ENCODE measurements around the gene FARP1. TPM values are rescaled to one million over a fixed set of nuclear protein-coding genes. Genes with fewer than 3 reads are reported as not detected.

The FARP1 gene
- total and polyA plus RNA-seq, 2 of the 13 experiments (the other 11 are each of a cell fraction or from before 2014, with no cell fraction given): 70.6 to 126 TPM

DNA sequence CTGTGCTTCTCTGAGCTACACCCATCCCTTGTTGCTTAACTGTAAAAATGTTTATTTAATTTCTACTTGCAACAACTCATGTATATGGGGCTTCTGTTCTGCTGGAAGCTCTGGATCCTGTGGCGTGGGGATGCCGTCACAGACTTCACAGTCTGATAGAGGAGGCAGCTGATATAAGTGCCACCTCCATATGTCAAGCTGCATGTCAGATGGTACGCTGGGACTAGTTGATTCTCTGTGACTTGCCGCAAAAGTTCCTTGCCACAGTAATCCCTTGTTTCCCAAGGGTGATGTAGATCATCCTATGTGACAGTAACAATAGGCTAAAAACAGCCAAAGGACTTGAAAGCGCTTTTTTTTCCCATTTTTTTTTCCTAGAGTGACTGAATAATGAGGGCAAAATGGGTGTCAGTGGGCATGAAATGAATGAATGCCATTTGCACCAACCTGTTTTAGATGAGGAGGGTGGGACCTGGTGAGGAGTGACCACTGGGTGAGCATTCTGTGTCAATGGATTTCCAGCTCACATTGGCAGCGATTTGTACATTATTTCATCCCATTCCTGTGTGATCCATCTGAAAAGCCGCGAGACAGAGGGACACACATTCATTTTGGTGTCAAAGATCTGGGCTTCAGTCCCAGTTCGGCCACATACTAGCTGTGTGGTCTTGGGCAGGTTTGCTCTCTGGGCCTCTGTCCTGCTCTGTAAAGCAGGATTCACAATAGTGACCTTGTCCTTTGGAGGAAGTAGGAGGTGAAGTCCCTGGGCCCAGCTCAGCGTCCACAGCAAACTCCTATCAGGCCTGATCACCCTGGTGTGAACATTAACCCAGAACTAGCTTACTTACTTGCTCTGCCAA is 123.0 kb downstream of the FARP1 start (continued):
- TF ChIP-seq GLMP (CRISPR knock-in tag; IDR thresholded peaks at IDR 0.05; ENCODE audit: borderline replicate concordance): no peak
- no peak for TF ChIP-seq GLI4 (CRISPR knock-in tag; IDR thresholded peaks at IDR 0.05; ENCODE audit: borderline replicate concordance)
- TF ChIP-seq, protein P1, sequence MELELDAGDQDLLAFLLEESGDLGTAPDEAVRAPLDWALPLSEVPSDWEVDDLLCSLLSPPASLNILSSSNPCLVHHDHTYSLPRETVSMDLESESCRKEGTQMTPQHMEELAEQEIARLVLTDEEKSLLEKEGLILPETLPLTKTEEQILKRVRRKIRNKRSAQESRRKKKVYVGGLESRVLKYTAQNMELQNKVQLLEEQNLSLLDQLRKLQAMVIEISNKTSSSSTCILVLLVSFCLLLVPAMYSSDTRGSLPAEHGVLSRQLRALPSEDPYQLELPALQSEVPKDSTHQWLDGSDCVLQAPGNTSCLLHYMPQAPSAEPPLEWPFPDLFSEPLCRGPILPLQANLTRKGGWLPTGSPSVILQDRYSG (CRISPR knock-in tag; IDR thresholded peaks at IDR 0.05): no peak
- no peak for TF ChIP-seq NCOR1 (IDR thresholded peaks at IDR 0.05; ENCODE audit: borderline replicate concordance, low read length)
- no peak for TF ChIP-seq SNAPC5 (CRISPR knock-in tag; IDR thresholded peaks at IDR 0.05; ENCODE audit: borderline replicate concordance)
- TF ChIP-seq, protein P2, sequence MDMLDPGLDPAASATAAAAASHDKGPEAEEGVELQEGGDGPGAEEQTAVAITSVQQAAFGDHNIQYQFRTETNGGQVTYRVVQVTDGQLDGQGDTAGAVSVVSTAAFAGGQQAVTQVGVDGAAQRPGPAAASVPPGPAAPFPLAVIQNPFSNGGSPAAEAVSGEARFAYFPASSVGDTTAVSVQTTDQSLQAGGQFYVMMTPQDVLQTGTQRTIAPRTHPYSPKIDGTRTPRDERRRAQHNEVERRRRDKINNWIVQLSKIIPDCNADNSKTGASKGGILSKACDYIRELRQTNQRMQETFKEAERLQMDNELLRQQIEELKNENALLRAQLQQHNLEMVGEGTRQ (IDR thresholded peaks at IDR 0.05; ENCODE audit: low read depth, low read length): no peak
- TF ChIP-seq, protein P2 (CRISPR knock-in tag; IDR thresholded peaks at IDR 0.05; ENCODE audit: borderline replicate concordance): no peak
- TF ChIP-seq KLF6 (CRISPR knock-in tag; IDR thresholded peaks at IDR 0.05): no peak
- TF ChIP-seq, protein P3, sequence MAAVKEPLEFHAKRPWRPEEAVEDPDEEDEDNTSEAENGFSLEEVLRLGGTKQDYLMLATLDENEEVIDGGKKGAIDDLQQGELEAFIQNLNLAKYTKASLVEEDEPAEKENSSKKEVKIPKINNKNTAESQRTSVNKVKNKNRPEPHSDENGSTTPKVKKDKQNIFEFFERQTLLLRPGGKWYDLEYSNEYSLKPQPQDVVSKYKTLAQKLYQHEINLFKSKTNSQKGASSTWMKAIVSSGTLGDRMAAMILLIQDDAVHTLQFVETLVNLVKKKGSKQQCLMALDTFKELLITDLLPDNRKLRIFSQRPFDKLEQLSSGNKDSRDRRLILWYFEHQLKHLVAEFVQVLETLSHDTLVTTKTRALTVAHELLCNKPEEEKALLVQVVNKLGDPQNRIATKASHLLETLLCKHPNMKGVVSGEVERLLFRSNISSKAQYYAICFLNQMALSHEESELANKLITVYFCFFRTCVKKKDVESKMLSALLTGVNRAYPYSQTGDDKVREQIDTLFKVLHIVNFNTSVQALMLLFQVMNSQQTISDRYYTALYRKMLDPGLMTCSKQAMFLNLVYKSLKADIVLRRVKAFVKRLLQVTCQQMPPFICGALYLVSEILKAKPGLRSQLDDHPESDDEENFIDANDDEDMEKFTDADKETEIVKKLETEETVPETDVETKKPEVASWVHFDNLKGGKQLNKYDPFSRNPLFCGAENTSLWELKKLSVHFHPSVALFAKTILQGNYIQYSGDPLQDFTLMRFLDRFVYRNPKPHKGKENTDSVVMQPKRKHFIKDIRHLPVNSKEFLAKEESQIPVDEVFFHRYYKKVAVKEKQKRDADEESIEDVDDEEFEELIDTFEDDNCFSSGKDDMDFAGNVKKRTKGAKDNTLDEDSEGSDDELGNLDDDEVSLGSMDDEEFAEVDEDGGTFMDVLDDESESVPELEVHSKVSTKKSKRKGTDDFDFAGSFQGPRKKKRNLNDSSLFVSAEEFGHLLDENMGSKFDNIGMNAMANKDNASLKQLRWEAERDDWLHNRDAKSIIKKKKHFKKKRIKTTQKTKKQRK (IDR thresholded peaks at IDR 0.05; ENCODE audit: low read length): no peak
- no peak for TF ChIP-seq ZNF30 (CRISPR knock-in tag; IDR thresholded peaks at IDR 0.05)
- no peak for TF ChIP-seq EZH2 (conservative IDR thresholded peaks at IDR 0.05; ENCODE audit: low read depth, low read length)
- TF ChIP-seq GTF2F1 (IDR thresholded peaks at IDR 0.05; ENCODE audit: low read length): no peak
- peak; percentile 98 for TF ChIP-seq ZNF18 (CRISPR knock-in tag; IDR thresholded peaks at IDR 0.05; ENCODE audit: insufficient replicate concordance)
- TF ChIP-seq EHMT2 (IDR thresholded peaks at IDR 0.05; ENCODE audit: borderline replicate concordance, low read depth, low read length): no peak
- TF ChIP-seq, protein P4, sequence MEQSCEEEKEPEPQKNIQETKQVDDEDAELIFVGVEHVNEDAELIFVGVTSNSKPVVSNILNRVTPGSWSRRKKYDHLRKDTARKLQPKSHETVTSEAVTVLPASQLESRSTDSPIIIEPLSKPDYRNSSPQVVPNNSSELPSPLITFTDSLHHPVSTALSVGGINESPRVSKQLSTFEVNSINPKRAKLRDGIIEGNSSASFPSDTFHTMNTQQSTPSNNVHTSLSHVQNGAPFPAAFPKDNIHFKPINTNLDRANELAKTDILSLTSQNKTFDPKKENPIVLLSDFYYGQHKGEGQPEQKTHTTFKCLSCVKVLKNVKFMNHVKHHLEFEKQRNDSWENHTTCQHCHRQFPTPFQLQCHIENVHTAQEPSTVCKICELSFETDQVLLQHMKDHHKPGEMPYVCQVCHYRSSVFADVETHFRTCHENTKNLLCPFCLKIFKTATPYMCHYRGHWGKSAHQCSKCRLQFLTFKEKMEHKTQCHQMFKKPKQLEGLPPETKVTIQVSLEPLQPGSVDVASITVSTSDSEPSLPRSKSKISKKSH (CRISPR knock-in tag; IDR thresholded peaks at IDR 0.05; ENCODE audit: borderline replicate concordance): no peak
- no peak for TF ChIP-seq CBX1 (IDR thresholded peaks at IDR 0.05; ENCODE audit: low read depth)
- no peak for TF ChIP-seq MAFF (IDR thresholded peaks at IDR 0.05; ENCODE audit: low read depth, low read length)

Data from HepG2 (cell line).